WTC11 (cell line): ENCODE results near the gene ZNF41.

ENCODE experiments used
- CTCF ChIP-seq: fragments of 200-600 bp; IDR thresholded peaks from 2 replicates; pipeline ENCODE4 v1.8.0; 2022; ENCODE audit warnings: antibody characterized with exemption
- ELF4 ChIP-seq: sonication (generic); formaldehyde crosslinking; IDR thresholded peaks from 2 replicates; pipeline ENCODE4 v1.8.1; 2022; ENCODE audit warnings: low read depth, mild to moderate bottlenecking, moderate library complexity, missing genetic modification reagents
- GABPB1 ChIP-seq: sonication (generic); formaldehyde crosslinking; IDR thresholded peaks from 2 replicates; pipeline ENCODE4 v1.8.1; 2023; ENCODE audit warnings: mild to moderate bottlenecking, missing genetic modification reagents
- IRF1 ChIP-seq: sonication (generic); formaldehyde crosslinking; IDR thresholded peaks from 2 replicates; pipeline ENCODE4 v1.8.0; 2023; ENCODE audit warnings: missing genetic modification reagents
- NFE2L1 ChIP-seq: sonication (generic); formaldehyde crosslinking; IDR thresholded peaks from 2 replicates; pipeline ENCODE4 v1.8.1; 2023; ENCODE audit warnings: missing genetic modification reagents
- NR2C2 ChIP-seq: sonication (generic); formaldehyde crosslinking; IDR thresholded peaks from 2 replicates; pipeline ENCODE4 v1.8.0; 2022; ENCODE audit warnings: mild to moderate bottlenecking, missing genetic modification reagents
- NR3C1 ChIP-seq: sonication (generic); formaldehyde crosslinking; conservative IDR thresholded peaks from 2 replicates; pipeline ENCODE4 v1.8.1; 2023; ENCODE audit warnings: low read depth, mild to moderate bottlenecking, missing genetic modification reagents
- ZNF138 ChIP-seq: sonication (generic); formaldehyde crosslinking; conservative IDR thresholded peaks from 2 replicates; pipeline ENCODE4 v1.8.1; 2022; ENCODE audit warnings: mild to moderate bottlenecking, moderate library complexity, missing genetic modification reagents
- TF ChIP-seq, protein P1 (sequence below): sonication (generic); formaldehyde crosslinking; IDR thresholded peaks from 2 replicates; pipeline ENCODE4 v1.8.0; 2023; ENCODE audit warnings: missing genetic modification reagents, mild to moderate bottlenecking, borderline replicate concordance
- TF ChIP-seq, protein P2 (sequence below): sonication (generic); formaldehyde crosslinking; IDR thresholded peaks from 2 replicates; pipeline ENCODE4 v1.8.1; 2022; ENCODE audit warnings: mild to moderate bottlenecking, moderate library complexity, missing genetic modification reagents

DNA sequence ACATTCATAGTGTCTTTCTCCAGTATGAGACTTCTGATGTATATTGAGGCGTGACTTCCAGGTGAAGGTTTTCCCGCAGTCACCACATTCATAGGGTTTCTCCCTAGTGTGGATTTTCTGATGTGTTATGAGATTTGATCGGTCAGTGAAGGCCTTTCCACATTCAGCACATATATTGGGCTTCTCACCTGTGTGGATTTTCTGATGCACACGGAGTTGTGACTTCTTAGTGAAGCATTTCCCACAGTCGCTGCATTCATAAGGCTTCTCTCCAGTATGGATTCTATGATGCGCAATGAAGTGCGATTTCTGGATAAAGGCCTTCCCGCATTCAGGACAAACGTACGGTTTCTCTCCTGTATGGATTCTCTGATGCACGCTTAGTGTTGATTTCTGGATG lies 35.4 kb downstream of the ZNF41 start:
- TF ChIP-seq NFE2L1 (CRISPR knock-in tag) (no peak), CTCF (no peak), NR3C1 (CRISPR knock-in tag) (no peak), GABPB1 (CRISPR knock-in tag) (no peak), ZNF138 (CRISPR knock-in tag) (no peak), NR2C2 (CRISPR knock-in tag) (no peak), IRF1 (CRISPR knock-in tag) (no peak), ELF4 (CRISPR knock-in tag) (no peak)
- TF ChIP-seq, protein P1, sequence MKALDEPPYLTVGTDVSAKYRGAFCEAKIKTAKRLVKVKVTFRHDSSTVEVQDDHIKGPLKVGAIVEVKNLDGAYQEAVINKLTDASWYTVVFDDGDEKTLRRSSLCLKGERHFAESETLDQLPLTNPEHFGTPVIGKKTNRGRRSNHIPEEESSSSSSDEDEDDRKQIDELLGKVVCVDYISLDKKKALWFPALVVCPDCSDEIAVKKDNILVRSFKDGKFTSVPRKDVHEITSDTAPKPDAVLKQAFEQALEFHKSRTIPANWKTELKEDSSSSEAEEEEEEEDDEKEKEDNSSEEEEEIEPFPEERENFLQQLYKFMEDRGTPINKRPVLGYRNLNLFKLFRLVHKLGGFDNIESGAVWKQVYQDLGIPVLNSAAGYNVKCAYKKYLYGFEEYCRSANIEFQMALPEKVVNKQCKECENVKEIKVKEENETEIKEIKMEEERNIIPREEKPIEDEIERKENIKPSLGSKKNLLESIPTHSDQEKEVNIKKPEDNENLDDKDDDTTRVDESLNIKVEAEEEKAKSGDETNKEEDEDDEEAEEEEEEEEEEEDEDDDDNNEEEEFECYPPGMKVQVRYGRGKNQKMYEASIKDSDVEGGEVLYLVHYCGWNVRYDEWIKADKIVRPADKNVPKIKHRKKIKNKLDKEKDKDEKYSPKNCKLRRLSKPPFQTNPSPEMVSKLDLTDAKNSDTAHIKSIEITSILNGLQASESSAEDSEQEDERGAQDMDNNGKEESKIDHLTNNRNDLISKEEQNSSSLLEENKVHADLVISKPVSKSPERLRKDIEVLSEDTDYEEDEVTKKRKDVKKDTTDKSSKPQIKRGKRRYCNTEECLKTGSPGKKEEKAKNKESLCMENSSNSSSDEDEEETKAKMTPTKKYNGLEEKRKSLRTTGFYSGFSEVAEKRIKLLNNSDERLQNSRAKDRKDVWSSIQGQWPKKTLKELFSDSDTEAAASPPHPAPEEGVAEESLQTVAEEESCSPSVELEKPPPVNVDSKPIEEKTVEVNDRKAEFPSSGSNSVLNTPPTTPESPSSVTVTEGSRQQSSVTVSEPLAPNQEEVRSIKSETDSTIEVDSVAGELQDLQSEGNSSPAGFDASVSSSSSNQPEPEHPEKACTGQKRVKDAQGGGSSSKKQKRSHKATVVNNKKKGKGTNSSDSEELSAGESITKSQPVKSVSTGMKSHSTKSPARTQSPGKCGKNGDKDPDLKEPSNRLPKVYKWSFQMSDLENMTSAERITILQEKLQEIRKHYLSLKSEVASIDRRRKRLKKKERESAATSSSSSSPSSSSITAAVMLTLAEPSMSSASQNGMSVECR (CRISPR knock-in tag) = no peak
- TF ChIP-seq, protein P2, sequence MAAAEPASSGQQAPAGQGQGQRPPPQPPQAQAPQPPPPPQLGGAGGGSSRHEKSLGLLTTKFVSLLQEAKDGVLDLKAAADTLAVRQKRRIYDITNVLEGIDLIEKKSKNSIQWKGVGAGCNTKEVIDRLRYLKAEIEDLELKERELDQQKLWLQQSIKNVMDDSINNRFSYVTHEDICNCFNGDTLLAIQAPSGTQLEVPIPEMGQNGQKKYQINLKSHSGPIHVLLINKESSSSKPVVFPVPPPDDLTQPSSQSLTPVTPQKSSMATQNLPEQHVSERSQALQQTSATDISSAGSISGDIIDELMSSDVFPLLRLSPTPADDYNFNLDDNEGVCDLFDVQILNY (CRISPR knock-in tag) = no peak
